HG03575 (cell line): ENCODE measurements around the gene PAFAH2.

Experiments
- ATAC-seq: cut with Tn5 transposase; IDR thresholded peaks from one replicate; pipeline ENCODE4 v1.9.1; 2021; ENCODE audit not compliant: unreplicated experiment, insufficient number of reproducible peaks, low FRiP score; ENCODE audit errors: extremely low read depth

The PAFAH2 gene

GRCh38 chr1:26016953-26017545, 19.2 kb upstream of the PAFAH2 start:
- no peak for ATAC-seq

GRCh38 chr1:26016258-26016952, 18.5 kb upstream of the PAFAH2 start:
- ATAC-seq, result no peak

- no peak for ATAC-seq
Measured at GRCh38 chr1:26015358-26015757, 17.5 kb upstream of the PAFAH2 start.

- ATAC-seq, result no peak
Measured at GRCh38 chr1:26014179-26014578, 16.3 kb upstream of the PAFAH2 start.

GRCh38 chr1:26012864-26013263, 15.0 kb upstream of the PAFAH2 start:
- ATAC-seq, result no peak

GRCh38 chr1:26010825-26011224, 13.0 kb upstream of the PAFAH2 start:
- ATAC-seq, result no peak

GRCh38 chr1:26009796-26010447, 12.1 kb upstream of the PAFAH2 start:
- ATAC-seq, result no peak

- no peak for ATAC-seq
Measured at GRCh38 chr1:26006710-26007109, 8.8 kb upstream of the PAFAH2 start.

- ATAC-seq, result no peak
Measured at GRCh38 chr1:26005434-26006105, 7.7 kb upstream of the PAFAH2 start.

- ATAC-seq, result no peak
Measured at GRCh38 chr1:26003756-26004155, 5.9 kb upstream of the PAFAH2 start.

GRCh38 chr1:26003262-26003661, 5.4 kb upstream of the PAFAH2 start:
- ATAC-seq, result no peak

GRCh38 chr1:25999041-25999800, 1.4 kb upstream of the PAFAH2 start:
- no peak for ATAC-seq

GRCh38 chr1:25996966-25997827, 666 bp downstream of the PAFAH2 start:
- no peak for ATAC-seq

GRCh38 chr1:25994402-25995150, 3.3 kb downstream of the PAFAH2 start:
- no peak for ATAC-seq

GRCh38 chr1:25993197-25993951, 4.5 kb downstream of the PAFAH2 start:
- no peak for ATAC-seq

- no peak for ATAC-seq
Measured at GRCh38 chr1:25992689-25993171, 5.1 kb downstream of the PAFAH2 start.
